T-helper 22 cell (primary cell): ENCODE data around the gene AOC1.
"Not testable (repeated sequence)": the region's sequence is repeated elsewhere in the genome, so short reads cannot be mapped to it uniquely, and the experiment has no call there.

Experiments used
- DNase-seq: peaks from one replicate; pipeline ENCODE4 v3.0.0-alpha.2; 2020; ENCODE audit warnings: low read depth

The AOC1 gene

GRCh38 chr7:150852371-150852905 is at the start of gene AOC1:
Gene AOC1, plus strand, starts transcription at chr7:150852517. Its CDS starts 3,954 bp downstream, at chr7:150856471.
- DNase-seq: no peak

GRCh38 chr7:150803161-150803860 is 49.0 kb upstream of the AOC1 start:
- DNase-seq: no peak

GRCh38 chr7:150804802-150805201 is 47.5 kb upstream of the AOC1 start:
- DNase-seq: no peak

- no peak for DNase-seq
Measured at GRCh38 chr7:150805864-150806263, 46.5 kb upstream of the AOC1 start.

- no peak for DNase-seq
Measured at GRCh38 chr7:150806454-150806853, 45.9 kb upstream of the AOC1 start.

- no peak for DNase-seq
Measured at GRCh38 chr7:150806863-150807262, 45.5 kb upstream of the AOC1 start.

GRCh38 chr7:150807616-150808438 is 44.5 kb upstream of the AOC1 start:
- not testable (repeated sequence) for DNase-seq

GRCh38 chr7:150814328-150815001 is 37.9 kb upstream of the AOC1 start:
- DNase-seq: no peak

GRCh38 chr7:150818971-150819370 is 33.3 kb upstream of the AOC1 start:
- DNase-seq: no peak

- no peak for DNase-seq
Measured at GRCh38 chr7:150820148-150820547, 32.2 kb upstream of the AOC1 start.

- no peak for DNase-seq
Measured at GRCh38 chr7:150820578-150821198, 31.6 kb upstream of the AOC1 start.

GRCh38 chr7:150823043-150823442 is 29.3 kb upstream of the AOC1 start:
- no peak for DNase-seq

- no peak for DNase-seq
Measured at GRCh38 chr7:150823484-150824126, 28.7 kb upstream of the AOC1 start.

GRCh38 chr7:150824379-150825177 is 27.7 kb upstream of the AOC1 start:
- DNase-seq: no peak

- DNase-seq: no peak
Measured at GRCh38 chr7:150826061-150826849, 26.1 kb upstream of the AOC1 start.

GRCh38 chr7:150828384-150828783 is 23.9 kb upstream of the AOC1 start:
- no peak for DNase-seq

GRCh38 chr7:150829426-150829825 is 22.9 kb upstream of the AOC1 start:
- no peak for DNase-seq

- no peak for DNase-seq
Measured at GRCh38 chr7:150830937-150831336, 21.4 kb upstream of the AOC1 start.

GRCh38 chr7:150831851-150832250 is 20.5 kb upstream of the AOC1 start:
- DNase-seq: no peak

- DNase-seq: no peak
Measured at GRCh38 chr7:150835019-150835418, 17.3 kb upstream of the AOC1 start.
